H9 (cell line): ENCODE measurements around the gene DAAM1. TPM values are rescaled to one million over a fixed set of nuclear protein-coding genes. Genes with fewer than 3 reads are reported as not detected.

ENCODE experiments used
- DNase-seq: peaks from one replicate; pipeline ENCODE4 v3.0.0-alpha.2; 2017
- H2AFZ ChIP-seq: one replicate; pipeline ENCODE4 v1.6.1; 2013; ENCODE audit warnings: mild to moderate bottlenecking, low read length, control low read depth, moderate library complexity
- H2AK5ac ChIP-seq: 2 replicates; pipeline ENCODE4 v1.6.1; 2013; ENCODE audit warnings: low read length, control low read depth, mixed read lengths; ENCODE audit not compliant: insufficient read length
- H2BK120ac ChIP-seq: one replicate; pipeline ENCODE4 v1.6.1; 2013; ENCODE audit warnings: low read depth, mild to moderate bottlenecking, low read length, control low read depth, inconsistent platforms; ENCODE audit not compliant: poor library complexity, severe bottlenecking
- H2BK12ac ChIP-seq: 2 replicates; pipeline ENCODE4 v1.6.1; 2013; ENCODE audit warnings: low read length, control low read depth, mixed read lengths, low read depth; ENCODE audit not compliant: insufficient read length
- H2BK15ac ChIP-seq: 2 replicates; pipeline ENCODE4 v1.6.1; 2013; ENCODE audit warnings: low read depth, low read length, control low read depth
- H2BK20ac ChIP-seq: one replicate; pipeline ENCODE4 v1.6.1; 2013; ENCODE audit warnings: low read depth, mild to moderate bottlenecking, low read length, control low read depth, inconsistent platforms; ENCODE audit not compliant: poor library complexity, severe bottlenecking
- H2BK5ac ChIP-seq: 2 replicates; pipeline ENCODE4 v1.6.1; 2013; ENCODE audit warnings: low read length, control low read depth, mixed read lengths; ENCODE audit not compliant: insufficient read length
- H3K14ac ChIP-seq: 2 replicates; pipeline ENCODE4 v1.6.1; 2013; ENCODE audit warnings: low read length, control low read depth; ENCODE audit not compliant: insufficient read depth
- H3K18ac ChIP-seq: 2 replicates; pipeline ENCODE4 v1.6.1; 2013; ENCODE audit warnings: low read depth, mild to moderate bottlenecking, mixed read lengths, low read length, control low read depth; ENCODE audit not compliant: insufficient read length
- H3K23ac ChIP-seq: 2 replicates; pipeline ENCODE4 v1.6.1; 2013; ENCODE audit warnings: low read length, control low read depth, mixed read lengths, low read depth; ENCODE audit not compliant: insufficient read length
- H3K23me2 ChIP-seq: 2 replicates; pipeline ENCODE4 v1.6.1; 2013; ENCODE audit warnings: low read depth, mild to moderate bottlenecking, mixed read lengths, low read length, control low read depth; ENCODE audit not compliant: insufficient read length, poor library complexity, severe bottlenecking
- H3K27ac ChIP-seq: 2 replicates; pipeline ENCODE4 v1.5.1; 2013; ENCODE audit warnings: low read length, control low read depth, mixed read lengths, low read depth; ENCODE audit not compliant: insufficient read length
- H3K27me3 ChIP-seq: 2 replicates; pipeline ENCODE4 v1.6.1; 2013; ENCODE audit warnings: low read length, control low read depth, inconsistent platforms; ENCODE audit not compliant: insufficient read depth
- H3K4ac ChIP-seq: 2 replicates; pipeline ENCODE4 v1.6.1; 2013; ENCODE audit warnings: low read depth, mild to moderate bottlenecking, control low read depth, inconsistent platforms, low read length, moderate library complexity
- H3K4me1 ChIP-seq: 2 replicates; pipeline ENCODE4 v1.6.1; 2013; ENCODE audit warnings: low read length, control low read depth, inconsistent platforms; ENCODE audit not compliant: insufficient read depth
- H3K4me2 ChIP-seq: 2 replicates; pipeline ENCODE4 v1.6.1; 2013; ENCODE audit warnings: low read length, control low read depth, mixed read lengths; ENCODE audit not compliant: insufficient read length, insufficient read depth
- H3K56ac ChIP-seq: 2 replicates; pipeline ENCODE4 v1.6.1; 2013; ENCODE audit warnings: low read depth, mild to moderate bottlenecking, mixed read lengths, low read length, control low read depth; ENCODE audit not compliant: insufficient read length
- H3K79me1 ChIP-seq: 2 replicates; pipeline ENCODE4 v1.6.1; 2013; ENCODE audit warnings: low read depth, mild to moderate bottlenecking, moderate library complexity, low read length, control low read depth, inconsistent platforms; ENCODE audit not compliant: insufficient read depth, poor library complexity, severe bottlenecking
- H3K79me2 ChIP-seq: 2 replicates; pipeline ENCODE4 v1.6.1; 2013; ENCODE audit warnings: low read length, control low read depth, inconsistent platforms; ENCODE audit not compliant: insufficient read depth
- H3K9ac ChIP-seq: 2 replicates; pipeline ENCODE4 v1.6.1; 2013; ENCODE audit warnings: low read length, control low read depth, mixed read lengths; ENCODE audit not compliant: insufficient read length; ENCODE audit errors: extremely low read depth
- H3K9me3 ChIP-seq: one replicate; pipeline ENCODE4 v1.6.1; 2013; ENCODE audit warnings: low read depth, low read length, inconsistent platforms; ENCODE audit not compliant: control insufficient read depth
- H3T11ph ChIP-seq: one replicate; pipeline ENCODE4 v1.6.1; 2013; ENCODE audit warnings: mild to moderate bottlenecking, low read length, control low read depth, inconsistent platforms
- H4K20me1 ChIP-seq: one replicate; pipeline ENCODE4 v1.6.1; 2013; ENCODE audit not compliant: control insufficient read depth, insufficient read length, insufficient read depth
- H4K5ac ChIP-seq: 2 replicates; pipeline ENCODE4 v1.6.1; 2013; ENCODE audit warnings: low read depth, mild to moderate bottlenecking, mixed read lengths, low read length, control low read depth; ENCODE audit not compliant: insufficient read length
- H4K8ac ChIP-seq: replicated peaks from 2 replicates; pipeline ENCODE4 v1.6.1; 2013; ENCODE audit warnings: low read length, control low read depth, mixed read lengths, low read depth; ENCODE audit not compliant: insufficient read length
- H4K91ac ChIP-seq: 2 replicates; pipeline ENCODE4 v1.6.1; 2013; ENCODE audit warnings: low read depth, mild to moderate bottlenecking, moderate library complexity, mixed read lengths, low read length, control low read depth; ENCODE audit not compliant: insufficient read length
- H3K27ac Mint-ChIP-seq, 3 experiments: 2 replicates in 2 of 3; 3 replicates in 1 of 3; pipeline ENCODE4 v1.8.0; 2020 to 2021; ENCODE audit warnings: mixed read lengths in 3 of 3, mild to moderate bottlenecking in 1 of 3, moderate library complexity in 1 of 3
- H3K27me3 Mint-ChIP-seq: 2 replicates; pipeline ENCODE4 v1.8.0; 2021; ENCODE audit warnings: low read depth, mild to moderate bottlenecking, moderate library complexity, mixed read lengths
- H3K36me3 Mint-ChIP-seq, 3 experiments: 2 replicates in 2 of 3; 3 replicates in 1 of 3; pipeline ENCODE4 v1.8.0; 2020 to 2021; ENCODE audit warnings: low read depth in 3 of 3, mixed read lengths in 3 of 3; ENCODE audit not compliant: insufficient read depth in 1 of 3
- H3K4me1 Mint-ChIP-seq, 2 experiments: 2 replicates each; pipeline ENCODE4 v1.8.0; 2020; ENCODE audit warnings: mixed read lengths in 2 of 2
- H3K4me3 Mint-ChIP-seq, 2 experiments: 2 replicates in 1 of 2; 3 replicates in 1 of 2; pipeline ENCODE4 v1.8.0; 2020 to 2021; ENCODE audit warnings: mild to moderate bottlenecking in 2 of 2, mixed read lengths in 2 of 2, moderate library complexity in 1 of 2
- H3K9me3 Mint-ChIP-seq, 2 experiments: 2 replicates in 1 of 2; 3 replicates in 1 of 2; pipeline ENCODE4 v1.8.0; 2020; ENCODE audit warnings: mild to moderate bottlenecking in 2 of 2, mixed read lengths in 2 of 2, moderate library complexity in 1 of 2
- WGBS: extraction: QIAGEN DNeasy Blood & Tissue Kit; methylation state at CpG from one replicate; pipeline ENCODE4 v1.1.7; 2013; ENCODE audit warnings: missing lambda C conversion rate, low lambda C conversion rate, mixed read lengths; ENCODE audit not compliant: insufficient read length; ENCODE audit errors: extremely low coverage; 5-methylcytosine and 5-hydroxymethylcytosine counted together
- total RNA-seq: library from RNA; stranded (reverse); gene quantifications from 2 replicates; pipeline ENCODE4 v1.2.1, GENCODE V29; 2021
- TF ChIP-seq, protein P1 (sequence below): fragments of 200-600 bp; sonication (generic); conservative IDR thresholded peaks from 3 replicates; pipeline ENCODE4 v1.8.0; 2021; ENCODE audit warnings: antibody characterized with exemption, mild to moderate bottlenecking

Gene DAAM1
- total RNA-seq, 1 experiment from 2014 or later: 19.5 TPM

DNA sequence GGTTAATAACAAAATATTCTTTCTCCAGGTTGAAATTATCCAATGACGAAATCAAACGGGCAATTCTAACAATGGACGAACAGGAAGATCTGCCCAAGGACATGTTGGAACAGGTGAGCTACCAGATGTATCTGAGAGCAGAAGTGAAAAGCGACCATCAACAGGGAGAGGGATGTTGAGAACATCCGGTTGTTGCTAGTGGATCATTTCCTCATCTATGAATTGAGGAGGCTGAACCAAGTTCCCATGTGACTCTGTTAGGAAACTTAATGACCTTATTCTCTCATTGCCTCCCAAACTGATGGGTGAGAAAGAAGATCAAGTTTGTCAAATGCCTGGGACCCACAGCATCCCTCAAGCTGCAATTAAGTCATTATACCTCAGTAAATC is 159.0 kb downstream of the DAAM1 start:
- H2AFZ ChIP-seq: no peak overlapping the region
- Mint-ChIP-seq H3K4me1 (peaks cover 31 to 34% of the 10 kb centered on the region in 2 experiments), H3K27me3 (no peaks in the 10 kb centered on the region), H3K36me3 (0 out of 7 replicates have a peak, but pooled peaks cover 0 to 4% (median 0%) of the 10 kb centered on the region in 3 experiments), H3K27ac (no peak overlapping the region; a peak in 1 of 7 replicates), H3K9me3 (no peaks in the 10 kb centered on the region), H3K4me3 (no peak overlapping the region)
- no peak overlapping the region for H3K4me2 ChIP-seq
- TF ChIP-seq, protein P1, sequence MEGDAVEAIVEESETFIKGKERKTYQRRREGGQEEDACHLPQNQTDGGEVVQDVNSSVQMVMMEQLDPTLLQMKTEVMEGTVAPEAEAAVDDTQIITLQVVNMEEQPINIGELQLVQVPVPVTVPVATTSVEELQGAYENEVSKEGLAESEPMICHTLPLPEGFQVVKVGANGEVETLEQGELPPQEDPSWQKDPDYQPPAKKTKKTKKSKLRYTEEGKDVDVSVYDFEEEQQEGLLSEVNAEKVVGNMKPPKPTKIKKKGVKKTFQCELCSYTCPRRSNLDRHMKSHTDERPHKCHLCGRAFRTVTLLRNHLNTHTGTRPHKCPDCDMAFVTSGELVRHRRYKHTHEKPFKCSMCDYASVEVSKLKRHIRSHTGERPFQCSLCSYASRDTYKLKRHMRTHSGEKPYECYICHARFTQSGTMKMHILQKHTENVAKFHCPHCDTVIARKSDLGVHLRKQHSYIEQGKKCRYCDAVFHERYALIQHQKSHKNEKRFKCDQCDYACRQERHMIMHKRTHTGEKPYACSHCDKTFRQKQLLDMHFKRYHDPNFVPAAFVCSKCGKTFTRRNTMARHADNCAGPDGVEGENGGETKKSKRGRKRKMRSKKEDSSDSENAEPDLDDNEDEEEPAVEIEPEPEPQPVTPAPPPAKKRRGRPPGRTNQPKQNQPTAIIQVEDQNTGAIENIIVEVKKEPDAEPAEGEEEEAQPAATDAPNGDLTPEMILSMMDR: no peak
- H3K23me2 ChIP-seq: no peaks in the 10 kb centered on the region
- H2BK120ac ChIP-seq: no peak overlapping the region
- no peaks in the 10 kb centered on the region for H3K27me3 ChIP-seq
- H4K91ac ChIP-seq: no peak overlapping the region
- H4K8ac ChIP-seq: no peak overlapping the region
- no peak overlapping the region for H2BK5ac ChIP-seq
- H3K23ac ChIP-seq: no peak overlapping the region
- no peaks in the 10 kb centered on the region for H3K79me1 ChIP-seq
- no peak overlapping the region for H3K14ac ChIP-seq
- no peak overlapping the region for H3K56ac ChIP-seq
- H3K79me2 ChIP-seq: no peaks in the 10 kb centered on the region
- no peak overlapping the region for H3K27ac ChIP-seq
- no peak overlapping the region for H3K4ac ChIP-seq
- no peak overlapping the region for H3K18ac ChIP-seq
- WGBS: no CpG with 5 or more reads among the region's 5 CpGs
- H4K20me1 ChIP-seq: no peaks in the 10 kb centered on the region
- H2BK15ac ChIP-seq: no peak overlapping the region
- H2BK20ac ChIP-seq: no peak overlapping the region
- H3K9ac ChIP-seq: no peak overlapping the region
- no peak overlapping the region for H2BK12ac ChIP-seq
- H3K9me3 ChIP-seq: no peaks in the 10 kb centered on the region
- no peak for DNase-seq
- peaks cover 14% of the 10 kb centered on the region; the same call in 1 of the 2 replicates for H3K4me1 ChIP-seq
- no peak overlapping the region for H3T11ph ChIP-seq
- H4K5ac ChIP-seq: no peak overlapping the region
- H2AK5ac ChIP-seq: no peak overlapping the region
